GM18909 (cell line): ENCODE measurements around the gene SPECC1.
"Not testable (repeated sequence)": the region's sequence is repeated elsewhere in the genome, so short reads cannot be mapped to it uniquely, and the experiment has no call there.

Source experiments
- ATAC-seq: cut with Tn5 transposase; IDR thresholded peaks from one replicate; pipeline ENCODE4 v1.9.1; 2021; ENCODE audit warnings: mild to moderate bottlenecking; ENCODE audit not compliant: unreplicated experiment, poor library complexity

The SPECC1 gene

GRCh38 chr17:20223808-20224328 is 214.7 kb downstream of the SPECC1 start:
- ATAC-seq: no peak

GRCh38 chr17:20224379-20224778 is 215.2 kb downstream of the SPECC1 start:
- ATAC-seq: no peak

GRCh38 chr17:20225162-20226115 is 216.3 kb downstream of the SPECC1 start:
- ATAC-seq: no peak

GRCh38 chr17:20226814-20227482 is 217.8 kb downstream of the SPECC1 start:
- no peak for ATAC-seq

GRCh38 chr17:20227720-20228370 is 218.7 kb downstream of the SPECC1 start:
- not testable (repeated sequence) for ATAC-seq

GRCh38 chr17:20228410-20228809 is 219.3 kb downstream of the SPECC1 start:
- no peak for ATAC-seq

- no peak for ATAC-seq
Measured at GRCh38 chr17:20228860-20229259, 219.7 kb downstream of the SPECC1 start.

- ATAC-seq: no peak
Measured at GRCh38 chr17:20230924-20231323, 221.8 kb downstream of the SPECC1 start.

GRCh38 chr17:20232611-20233010 is 223.5 kb downstream of the SPECC1 start:
- ATAC-seq: no peak

GRCh38 chr17:20234276-20234675 is 225.1 kb downstream of the SPECC1 start:
- no peak for ATAC-seq

GRCh38 chr17:20235747-20236146 is 226.6 kb downstream of the SPECC1 start:
- ATAC-seq: no peak

GRCh38 chr17:20236578-20237227 is 227.5 kb downstream of the SPECC1 start:
- ATAC-seq: no peak

- ATAC-seq: not testable (repeated sequence)
Measured at GRCh38 chr17:20239776-20240175, 230.6 kb downstream of the SPECC1 start.

GRCh38 chr17:20241855-20242254 is 232.7 kb downstream of the SPECC1 start:
- no peak for ATAC-seq

- ATAC-seq: no peak
Measured at GRCh38 chr17:20242271-20242670, 233.1 kb downstream of the SPECC1 start.

- ATAC-seq: no peak
Measured at GRCh38 chr17:20243524-20243923, 234.4 kb downstream of the SPECC1 start.

GRCh38 chr17:20244671-20245070 is 235.5 kb downstream of the SPECC1 start:
- no peak for ATAC-seq

GRCh38 chr17:20246692-20247091 is 237.5 kb downstream of the SPECC1 start:
- no peak for ATAC-seq

- no peak for ATAC-seq
Measured at GRCh38 chr17:20253323-20253722, 244.2 kb downstream of the SPECC1 start.

- ATAC-seq: no peak
Measured at GRCh38 chr17:20254541-20254940, 245.4 kb downstream of the SPECC1 start.
